Left lung (tissue), 10 donors: ENCODE results near the gene RPL37A. TPM values are rescaled to one million over a fixed set of nuclear protein-coding genes. Genes with fewer than 3 reads are reported as not detected.
"Not testable (repeated sequence)": the region's sequence is repeated elsewhere in the genome, so short reads cannot be mapped to it uniquely, and the experiment has no call there.

Source experiments
- ATAC-seq: fragments of 200-7000 bp; cut with Tn5 transposase; one replicate; pipeline ENCODE4 v1.9.1; 2020; ENCODE audit warnings: moderate library complexity
- DNase-seq, 4 donors: peaks; one replicate each; pipeline ENCODE4 v3.0.0-alpha.2; 2013 to 2020
- H3K27ac ChIP-seq, 2 donors: fragments of 200-600 bp; sonication (generic) in 1 of 2; one replicate each; pipeline versions ENCODE4 v1.5.0 to v1.8.0; 2020 to 2021
- H3K27me3 ChIP-seq, 2 donors: fragments of 200-600 bp; sonication (generic) in 1 of 2; one replicate each; pipeline versions ENCODE4 v1.5.0 to v1.8.0; 2020 to 2021
- H3K36me3 ChIP-seq, 2 donors: fragments of 200-600 bp; sonication (generic) in 1 of 2; one replicate each; pipeline versions ENCODE4 v1.5.0 to v1.8.0; 2020 to 2021
- H3K4me1 ChIP-seq, 2 donors: fragments of 200-600 bp; one replicate each; pipeline ENCODE4 v1.8.0; 2021
- H3K4me3 ChIP-seq, 2 donors: fragments of 200-600 bp; sonication (generic) in 1 of 2; one replicate each; pipeline versions ENCODE4 v1.5.0 to v1.8.0; 2020 to 2021; ENCODE audit warnings: mild to moderate bottlenecking in 1 of 2
- H3K9me3 ChIP-seq, 2 donors: fragments of 200-600 bp; sonication (generic) in 1 of 2; one replicate each; pipeline versions ENCODE4 v1.5.0 to v1.8.0; 2020 to 2021
- CTCF ChIP-seq, 2 donors: fragments of 200-600 bp; sonication (generic) in 1 of 2; IDR thresholded peaks; one replicate each; pipeline versions ENCODE4 v1.5.0 to v1.8.0; 2021; ENCODE audit warnings: antibody characterized with exemption in 2 of 2
- intact Hi-C, 2 donors: fragments of 100-400 bp; cut with DNase I; formaldehyde crosslinking; loops; one replicate each; pipeline versions ENCODE4 v1.11.2 to v1.14.2; 2022
- polyA plus RNA-seq, 6 donors: library from polyadenylated mRNA; unstranded; fragments of 120-200 nt; gene quantifications; one replicate each; pipeline ENCODE4 v1.2.1, GENCODE V29; 2013; ENCODE audit not compliant: insufficient read length in 6 of 6
- total RNA-seq, 2 donors: library from RNA; stranded (reverse); fragmentation: NEBNext Ultra II Directional; extraction: Animal tissue kit (Norgen Biotek cat#: 25700); gene quantifications; one replicate each; pipeline ENCODE4 v1.2.1, GENCODE V29; 2021
- donor health status: DM: no; HTN: yes; CAD: no.
- donor health status: DM: no; HTN: no; CAD: no.

The RPL37A gene
- total and polyA plus RNA-seq, 8 donors, result 1,937 to 3,203 (median 2,820) TPM

GRCh38 chr2:216507220-216508160 is 8.8 kb downstream of the RPL37A start:
- no peak for ATAC-seq
- H3K9me3 ChIP-seq, result no peaks in the 10 kb centered on the region
- peaks cover 0 to 1% of the 10 kb centered on the region in 2 donors for H3K4me1 ChIP-seq
- H3K36me3 ChIP-seq, result peaks cover 0 to 49% of the 10 kb centered on the region in 2 donors
- DNase-seq, result no peak
- intact Hi-C loops, result no loop called here
- no peak overlapping the region for H3K27ac ChIP-seq
- no peak overlapping the region for H3K4me3 ChIP-seq
- no peak for TF ChIP-seq CTCF (IDR thresholded peaks at IDR 0.05)
- H3K27me3 ChIP-seq, result no peaks in the 10 kb centered on the region

- no peaks in the 10 kb centered on the region for H3K27me3 ChIP-seq
- H3K4me1 ChIP-seq, result no peaks in the 10 kb centered on the region
- H3K27ac ChIP-seq, result no peak overlapping the region
- intact Hi-C loops, result no loop called here
- no peaks in the 10 kb centered on the region for H3K9me3 ChIP-seq
- TF ChIP-seq CTCF (IDR thresholded peaks at IDR 0.05), result no peak
- DNase-seq (no peak), ATAC-seq (no peak)
- H3K4me3 ChIP-seq, result no peak overlapping the region
- peaks cover 0 to 41% of the 10 kb centered on the region in 2 donors for H3K36me3 ChIP-seq
Observed at GRCh38 chr2:216508229-216508628, 9.6 kb downstream of the RPL37A start.

- no peak overlapping the region for H3K4me3 ChIP-seq
- peak in 1 of 4 donors; percentile 51 for DNase-seq
- H3K27me3 ChIP-seq, result no peaks in the 10 kb centered on the region
- intact Hi-C loops, result no loop called here
- no peaks in the 10 kb centered on the region for H3K36me3 ChIP-seq
- no peaks in the 10 kb centered on the region for H3K9me3 ChIP-seq
- peak; percentile 48 to 59 for TF ChIP-seq CTCF (IDR thresholded peaks at IDR 0.05)
- H3K4me1 ChIP-seq, result no peaks in the 10 kb centered on the region
- peak; percentile 76 for ATAC-seq
- H3K27ac ChIP-seq, result no peak overlapping the region
Observed at GRCh38 chr2:216516730-216517350, 18.2 kb downstream of the RPL37A start.

- Histone ChIP-seq H3K27me3 (no peaks in the 10 kb centered on the region), H3K4me1 (no peaks in the 10 kb centered on the region), H3K4me3 (no peak overlapping the region), H3K36me3 (no peaks in the 10 kb centered on the region), H3K27ac (no peak overlapping the region), H3K9me3 (no peaks in the 10 kb centered on the region)
- DNase-seq (no peak), ATAC-seq (peak; percentile 57)
- TF ChIP-seq CTCF (IDR thresholded peaks at IDR 0.05), result no peak
- intact Hi-C loops, result loop anchor here in 1 of 2 donors (2.0 kb wide), 1 partner anchor 143 kb away; no protein-coding TSS in a partner anchor
Observed at GRCh38 chr2:216517447-216518225, 19.0 kb downstream of the RPL37A start.

GRCh38 chr2:216518566-216519119 is 20.0 kb downstream of the RPL37A start:
- ATAC-seq, H3K4me1 ChIP-seq, H3K9me3 ChIP-seq, H3K27ac ChIP-seq, DNase-seq, H3K36me3 ChIP-seq, H3K27me3 ChIP-seq, H3K4me3 ChIP-seq: not testable (repeated sequence)
- intact Hi-C loops, result loop anchor here in 1 of 2 donors (2.0 kb wide), 1 partner anchor 142 kb away; no protein-coding TSS in a partner anchor
